ENCODE measurements around the gene PLEKHA3.

Gene PLEKHA3

DNA sequence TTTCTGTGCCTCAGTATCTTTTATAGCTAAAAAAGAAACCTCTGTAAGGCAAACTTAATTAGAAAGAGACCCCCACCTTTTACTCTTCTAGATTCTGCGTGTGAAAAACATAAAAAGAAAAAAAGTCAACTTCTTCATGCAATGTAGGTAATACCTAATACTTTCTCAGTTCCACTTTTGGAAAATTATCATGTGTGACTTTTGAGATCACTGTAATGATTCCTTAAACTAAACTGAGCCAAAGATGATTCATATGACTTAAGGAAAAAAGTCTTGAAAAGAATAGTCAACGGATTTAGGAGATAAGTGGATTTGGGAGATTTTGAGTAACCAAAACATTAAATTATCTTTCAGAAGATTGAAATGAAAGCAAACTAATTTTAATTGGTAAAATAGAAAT, 48.9 kb downstream of the PLEKHA3 start:
- Histone ChIP-seq H3K9me3 (no peaks in the 10 kb centered on the region), H3K36me3 (no peaks in the 10 kb centered on the region), H3K27me3 (no peaks in the 10 kb centered on the region), H3K4me1 (no peaks in the 10 kb centered on the region), H3K4me3 (ENCODE audit: low read depth, low read length) (no peak overlapping the region)
- TF ChIP-seq, protein P1, sequence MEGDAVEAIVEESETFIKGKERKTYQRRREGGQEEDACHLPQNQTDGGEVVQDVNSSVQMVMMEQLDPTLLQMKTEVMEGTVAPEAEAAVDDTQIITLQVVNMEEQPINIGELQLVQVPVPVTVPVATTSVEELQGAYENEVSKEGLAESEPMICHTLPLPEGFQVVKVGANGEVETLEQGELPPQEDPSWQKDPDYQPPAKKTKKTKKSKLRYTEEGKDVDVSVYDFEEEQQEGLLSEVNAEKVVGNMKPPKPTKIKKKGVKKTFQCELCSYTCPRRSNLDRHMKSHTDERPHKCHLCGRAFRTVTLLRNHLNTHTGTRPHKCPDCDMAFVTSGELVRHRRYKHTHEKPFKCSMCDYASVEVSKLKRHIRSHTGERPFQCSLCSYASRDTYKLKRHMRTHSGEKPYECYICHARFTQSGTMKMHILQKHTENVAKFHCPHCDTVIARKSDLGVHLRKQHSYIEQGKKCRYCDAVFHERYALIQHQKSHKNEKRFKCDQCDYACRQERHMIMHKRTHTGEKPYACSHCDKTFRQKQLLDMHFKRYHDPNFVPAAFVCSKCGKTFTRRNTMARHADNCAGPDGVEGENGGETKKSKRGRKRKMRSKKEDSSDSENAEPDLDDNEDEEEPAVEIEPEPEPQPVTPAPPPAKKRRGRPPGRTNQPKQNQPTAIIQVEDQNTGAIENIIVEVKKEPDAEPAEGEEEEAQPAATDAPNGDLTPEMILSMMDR (IDR thresholded peaks at IDR 0.05; ENCODE audit: low read depth, low read length), result no peak
- no peak for DNase-seq

DNA sequence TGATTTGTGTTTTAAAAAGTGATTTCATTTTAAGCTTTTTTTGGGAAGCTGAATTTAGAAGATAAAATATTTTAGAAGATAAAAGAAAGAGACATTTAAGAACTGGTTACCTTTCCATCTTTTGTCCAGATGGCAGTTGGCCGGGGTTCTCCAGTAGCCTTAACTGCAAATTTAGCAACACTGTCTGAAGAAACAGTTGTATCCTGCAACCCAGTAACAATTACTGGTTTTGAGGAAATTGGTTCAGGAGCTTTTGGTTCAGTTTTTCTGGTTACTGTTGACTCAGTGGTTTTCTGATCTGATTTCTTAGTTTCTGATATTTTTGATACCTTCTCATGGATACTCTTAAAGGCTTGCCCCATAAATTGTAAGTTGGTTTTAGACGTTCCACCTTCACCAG, 49.9 kb downstream of the PLEKHA3 start:
- Histone ChIP-seq H3K4me1 (no peaks in the 10 kb centered on the region), H3K36me3 (no peaks in the 10 kb centered on the region), H3K4me3 (ENCODE audit: low read depth, low read length) (no peak overlapping the region), H3K27me3 (no peaks in the 10 kb centered on the region), H3K9me3 (no peaks in the 10 kb centered on the region)
- TF ChIP-seq, protein P1 (IDR thresholded peaks at IDR 0.05; ENCODE audit: low read depth, low read length), result no peak
- no peak for DNase-seq

DNA sequence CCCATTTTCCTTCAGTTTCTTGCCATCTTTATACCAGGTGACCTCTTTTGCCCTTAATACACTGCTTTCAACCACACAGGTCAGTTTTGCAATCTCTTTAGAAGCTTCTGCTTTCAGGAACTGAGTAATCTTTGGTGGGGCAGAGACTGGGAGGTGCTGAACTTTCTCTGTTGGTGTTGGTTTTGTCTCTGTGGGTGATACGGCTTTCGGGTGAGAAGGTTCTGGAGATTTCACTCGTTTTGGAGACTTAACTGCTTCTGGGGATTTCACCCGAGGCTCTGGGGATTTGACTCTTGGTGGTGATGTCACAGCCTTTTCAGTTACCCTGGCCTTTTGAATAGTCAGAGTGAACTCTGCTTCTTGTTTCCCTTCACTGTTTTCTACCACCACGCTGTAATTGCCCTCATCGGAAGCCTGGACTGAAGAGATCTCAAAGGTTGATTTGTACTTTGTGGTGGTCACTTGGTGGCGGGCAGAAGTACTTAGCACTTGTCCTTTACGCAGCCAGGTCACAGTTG, 50.4 kb downstream of the PLEKHA3 start:
- no peak for DNase-seq
- Histone ChIP-seq H3K4me3 (ENCODE audit: low read depth, low read length) (no peak overlapping the region), H3K4me1 (no peaks in the 10 kb centered on the region)

DNA sequence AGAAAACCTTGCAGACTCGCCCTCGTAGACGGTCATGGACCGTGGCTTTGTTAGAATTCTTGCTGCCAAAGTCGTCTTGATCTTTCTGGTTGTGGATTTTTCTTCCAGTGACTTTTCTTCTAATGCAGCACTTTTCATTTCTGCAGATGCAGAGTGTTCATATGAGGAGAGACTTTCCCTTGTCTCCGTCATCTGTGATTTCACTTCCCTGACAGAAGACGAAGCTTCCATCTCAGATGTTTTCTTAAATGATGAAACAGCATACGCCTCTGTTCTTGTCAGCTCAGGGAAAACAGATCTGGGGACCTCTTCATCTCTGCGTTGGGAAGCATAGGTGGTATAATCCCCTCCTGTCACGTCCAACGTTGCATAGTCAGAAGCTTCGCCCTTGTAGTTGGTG, 50.9 kb downstream of the PLEKHA3 start:
- no peak for DNase-seq
- no peaks in the 10 kb centered on the region for H3K4me1 ChIP-seq

More for the DNA sequence above, 50.4 kb downstream of the PLEKHA3 start:
- Histone ChIP-seq H3K9me3 (no peaks in the 10 kb centered on the region), H3K36me3 (no peaks in the 10 kb centered on the region), H3K27me3 (no peaks in the 10 kb centered on the region)
- TF ChIP-seq, protein P1 (IDR thresholded peaks at IDR 0.05; ENCODE audit: low read depth, low read length), result no peak

DNA sequence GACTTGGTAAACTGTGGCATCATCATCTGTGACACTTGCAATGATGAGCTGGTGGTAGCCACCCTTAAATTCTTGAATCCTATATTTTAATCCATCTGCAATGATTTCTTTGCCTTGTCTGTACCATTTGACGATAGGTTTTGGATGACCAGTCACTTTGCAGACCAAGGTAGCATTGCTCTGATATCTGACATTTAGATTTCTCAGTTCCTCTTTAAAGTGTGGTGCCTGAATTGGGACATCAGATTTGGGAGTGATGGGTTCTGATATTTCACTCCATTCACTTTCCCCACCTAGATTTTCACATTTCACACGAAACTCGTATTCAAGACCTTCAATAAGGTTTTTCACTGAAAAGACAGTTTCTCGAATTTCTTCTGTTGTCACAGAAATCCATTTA, 55.8 kb downstream of the PLEKHA3 start:
- no peaks in the 10 kb centered on the region for H3K4me1 ChIP-seq
- no peak overlapping the region for H3K4me3 ChIP-seq (ENCODE audit: low read depth, low read length)
- H3K36me3 ChIP-seq, result no peaks in the 10 kb centered on the region
- TF ChIP-seq, protein P1 (IDR thresholded peaks at IDR 0.05; ENCODE audit: low read depth, low read length), result no peak
- DNase-seq, result no peak
- no peaks in the 10 kb centered on the region for H3K9me3 ChIP-seq
- no peaks in the 10 kb centered on the region for H3K27me3 ChIP-seq

More for the DNA sequence above, 50.9 kb downstream of the PLEKHA3 start:
- no peaks in the 10 kb centered on the region for H3K9me3 ChIP-seq
- H3K4me3 ChIP-seq (ENCODE audit: low read depth, low read length), result no peak overlapping the region
- TF ChIP-seq, protein P1 (IDR thresholded peaks at IDR 0.05; ENCODE audit: low read depth, low read length), result no peak
- no peaks in the 10 kb centered on the region for H3K36me3 ChIP-seq
- H3K27me3 ChIP-seq, result no peaks in the 10 kb centered on the region

DNA sequence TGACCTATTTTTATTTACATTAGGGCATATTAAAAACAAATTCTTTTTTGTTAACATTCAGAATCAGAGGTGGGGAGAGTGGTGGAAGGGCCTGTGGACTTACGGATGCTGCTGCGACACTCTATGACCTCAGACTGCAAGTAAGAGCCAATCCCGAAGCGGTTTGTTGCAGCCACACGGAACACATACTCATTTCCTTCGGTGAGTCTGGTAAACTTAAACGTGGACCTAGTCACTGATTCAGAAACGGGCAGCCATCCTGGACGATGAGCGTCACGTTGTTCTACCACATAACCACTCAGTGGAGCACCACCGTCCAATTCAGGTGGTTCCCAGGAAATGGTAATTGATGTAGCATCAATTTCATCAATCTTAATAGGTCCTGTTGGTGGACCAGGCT, 61.9 kb downstream of the PLEKHA3 start:
- Histone ChIP-seq H3K9me3 (no peaks in the 10 kb centered on the region), H3K27me3 (no peaks in the 10 kb centered on the region), H3K4me1 (no peaks in the 10 kb centered on the region), H3K36me3 (no peaks in the 10 kb centered on the region), H3K4me3 (ENCODE audit: low read depth, low read length) (no peak overlapping the region)
- no peak for DNase-seq
- TF ChIP-seq, protein P1 (IDR thresholded peaks at IDR 0.05; ENCODE audit: low read depth, low read length), result no peak
